Dermis blood vessel endothelial cell (primary cell): ENCODE measurements around the gene FRS3. TPM values are rescaled to one million over a fixed set of nuclear protein-coding genes. Genes with fewer than 3 reads are reported as not detected.

Experiments used
- DNase-seq: peaks from one replicate; pipeline ENCODE4 v3.0.0; 2010
- total RNA-seq: library from RNA; depleted of rRNA; stranded (reverse); fragments of >200 nt; gene quantifications from 2 replicates; pipeline ENCODE4 v1.2.3, GENCODE V29; 2014

The FRS3 gene
- total RNA-seq, 1 donor from 2014 or later = 1.2 TPM

GRCh38 chr6:41790045-41790444 lies 10.3 kb upstream of the FRS3 start:
- no peak for DNase-seq

GRCh38 chr6:41789390-41789724 lies 9.7 kb upstream of the FRS3 start:
- DNase-seq = no peak

- DNase-seq = peak; percentile 97
Measured at GRCh38 chr6:41787219-41787917, 7.7 kb upstream of the FRS3 start, which contains the start of gene TOMM6. Gene TOMM6, plus strand, starts transcription at chr6:41787694. Its CDS starts 4 bp downstream, at chr6:41787698.

GRCh38 chr6:41786451-41787218 lies 6.9 kb upstream of the FRS3 start:
- DNase-seq = peak; percentile 91

- peak; percentile 33 for DNase-seq
Measured at GRCh38 chr6:41785689-41786450, 6.2 kb upstream of the FRS3 start.

- no peak for DNase-seq
Measured at GRCh38 chr6:41785254-41785653, 5.6 kb upstream of the FRS3 start.

- DNase-seq = no peak
Measured at GRCh38 chr6:41784581-41785171, 5.0 kb upstream of the FRS3 start.

GRCh38 chr6:41783106-41783780 lies 3.5 kb upstream of the FRS3 start:
- DNase-seq = no peak

- DNase-seq = peak; percentile 23
Measured at GRCh38 chr6:41781366-41781730, 1.6 kb upstream of the FRS3 start.

GRCh38 chr6:41780551-41781365 lies 1.1 kb upstream of the FRS3 start, which contains the start of gene PRICKLE4:
Gene PRICKLE4, plus strand, starts transcription at chr6:41780782. Its CDS starts 2,692 bp downstream, at chr6:41783474.
- peak; percentile 45 for DNase-seq

- DNase-seq = peak; percentile 14
Measured at GRCh38 chr6:41779336-41779735, 364 bp downstream of the FRS3 start.

GRCh38 chr6:41778895-41779294 lies 805 bp downstream of the FRS3 start:
- DNase-seq = no peak

GRCh38 chr6:41777551-41778285 lies 2.0 kb downstream of the FRS3 start:
- DNase-seq = no peak

- DNase-seq = no peak
Measured at GRCh38 chr6:41775293-41775882, 4.3 kb downstream of the FRS3 start.

GRCh38 chr6:41774841-41775240 lies 4.9 kb downstream of the FRS3 start:
- no peak for DNase-seq

GRCh38 chr6:41771058-41771983 lies 8.4 kb downstream of the FRS3 start:
- no peak for DNase-seq

GRCh38 chr6:41770381-41771057 lies 9.2 kb downstream of the FRS3 start:
- no peak for DNase-seq

- no peak for DNase-seq
Measured at GRCh38 chr6:41769376-41769775, 10.3 kb downstream of the FRS3 start.
